ENCODE results near the gene CTNNA2. TPM values are rescaled to one million over a fixed set of nuclear protein-coding genes. Genes with fewer than 3 reads are reported as not detected.

The CTNNA2 gene
- total and polyA plus RNA-seq, 9 of the 15 experiments (the other 6 are each of a cell fraction or from before 2014, with no cell fraction given) = 0.03 to 0.40 (median 0.15) TPM

GRCh38 chr2:79936715-79937114 lies 423.9 kb downstream of the CTNNA2 start (continued):
- TF ChIP-seq, protein P1, sequence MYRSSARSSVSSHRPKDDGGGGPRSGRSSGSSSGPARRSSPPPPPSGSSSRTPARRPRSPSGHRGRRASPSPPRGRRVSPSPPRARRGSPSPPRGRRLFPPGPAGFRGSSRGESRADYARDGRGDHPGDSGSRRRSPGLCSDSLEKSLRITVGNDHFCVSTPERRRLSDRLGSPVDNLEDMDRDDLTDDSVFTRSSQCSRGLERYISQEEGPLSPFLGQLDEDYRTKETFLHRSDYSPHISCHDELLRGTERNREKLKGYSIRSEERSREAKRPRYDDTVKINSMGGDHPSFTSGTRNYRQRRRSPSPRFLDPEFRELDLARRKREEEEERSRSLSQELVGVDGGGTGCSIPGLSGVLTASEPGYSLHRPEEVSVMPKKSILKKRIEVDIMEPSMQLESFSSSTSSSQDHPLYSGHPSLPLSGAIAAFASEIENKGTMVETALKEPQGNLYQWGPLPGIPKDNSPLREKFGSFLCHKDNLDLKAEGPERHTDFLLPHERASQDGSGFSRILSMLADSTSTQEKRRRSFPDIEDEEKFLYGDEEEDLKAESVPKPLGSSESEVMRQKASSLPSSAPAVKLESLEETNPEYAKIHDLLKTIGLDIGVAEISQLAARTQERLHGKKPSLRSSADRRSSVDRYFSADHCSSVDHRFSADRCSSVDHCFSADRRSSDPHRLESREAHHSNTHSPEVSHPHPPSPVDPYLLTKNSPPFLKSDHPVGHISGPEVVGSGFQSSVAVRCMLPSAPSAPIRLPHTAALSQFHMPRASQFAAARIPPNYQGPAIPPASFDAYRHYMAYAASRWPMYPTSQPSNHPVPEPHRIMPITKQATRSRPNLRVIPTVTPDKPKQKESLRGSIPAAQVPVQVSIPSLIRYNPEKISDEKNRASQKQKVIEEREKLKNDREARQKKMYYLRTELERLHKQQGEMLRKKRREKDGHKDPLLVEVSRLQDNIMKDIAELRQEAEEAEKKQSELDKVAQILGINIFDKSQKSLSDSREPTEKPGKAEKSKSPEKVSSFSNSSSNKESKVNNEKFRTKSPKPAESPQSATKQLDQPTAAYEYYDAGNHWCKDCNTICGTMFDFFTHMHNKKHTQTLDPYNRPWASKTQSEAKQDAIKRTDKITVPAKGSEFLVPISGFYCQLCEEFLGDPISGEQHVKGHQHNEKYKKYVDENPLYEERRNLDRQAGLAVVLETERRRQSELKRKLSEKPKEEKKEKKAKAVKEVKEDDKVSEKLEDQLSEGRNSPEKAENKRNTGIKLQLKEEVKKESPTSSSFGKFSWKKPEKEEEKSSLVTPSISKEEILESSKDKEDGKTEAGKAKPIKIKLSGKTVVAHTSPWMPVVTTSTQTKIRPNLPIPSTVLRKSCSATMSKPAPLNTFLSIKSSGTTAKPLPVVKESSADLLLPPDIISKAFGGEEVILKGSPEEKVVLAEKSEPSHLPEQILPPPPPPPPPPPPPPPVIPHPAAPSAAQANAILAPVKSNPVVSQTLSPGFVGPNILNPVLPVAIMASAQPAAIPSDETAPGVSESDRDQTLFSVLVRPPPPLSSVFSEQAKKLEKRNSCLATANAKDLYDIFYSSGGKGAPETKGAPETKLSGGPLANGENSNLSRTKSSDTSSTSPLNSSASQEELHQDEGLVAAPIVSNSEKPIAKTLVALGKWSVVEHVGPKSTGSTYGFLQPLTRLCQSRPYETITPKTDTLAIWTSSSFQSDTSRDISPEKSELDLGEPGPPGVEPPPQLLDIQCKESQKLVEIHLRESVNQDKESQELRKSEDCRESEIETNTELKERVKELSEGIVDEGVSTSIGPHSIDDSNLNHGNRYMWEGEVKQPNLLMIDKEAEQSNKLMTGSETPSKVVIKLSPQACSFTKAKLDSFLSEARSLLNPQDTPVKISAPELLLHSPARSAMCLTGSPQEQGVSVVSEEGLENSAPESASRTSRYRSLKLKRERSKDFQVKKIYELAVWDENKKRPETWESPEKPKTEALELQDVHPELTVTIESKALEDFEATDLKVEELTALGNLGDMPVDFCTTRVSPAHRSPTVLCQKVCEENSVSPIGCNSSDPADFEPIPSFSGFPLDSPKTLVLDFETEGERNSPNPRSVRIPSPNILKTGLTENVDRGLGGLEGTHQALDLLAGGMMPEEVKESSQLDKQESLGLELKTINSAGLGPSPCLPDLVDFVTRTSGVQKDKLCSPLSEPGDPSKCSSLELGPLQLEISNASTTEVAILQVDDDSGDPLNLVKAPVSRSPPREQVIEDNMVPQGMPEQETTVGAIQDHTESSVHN (IDR thresholded peaks at IDR 0.05; ENCODE audit: borderline replicate concordance in 1 of 2, low read depth in 1 of 2) = no peak
- no peak for TF ChIP-seq ETV5 (CRISPR knock-in tag; IDR thresholded peaks at IDR 0.05; ENCODE audit: low read depth)
- no peak for TF ChIP-seq ZNF263 (CRISPR knock-in tag; IDR thresholded peaks at IDR 0.05; ENCODE audit: borderline replicate concordance)
- TF ChIP-seq SRF (CRISPR knock-in tag; IDR thresholded peaks at IDR 0.05) = no peak
- TF ChIP-seq, protein P2, sequence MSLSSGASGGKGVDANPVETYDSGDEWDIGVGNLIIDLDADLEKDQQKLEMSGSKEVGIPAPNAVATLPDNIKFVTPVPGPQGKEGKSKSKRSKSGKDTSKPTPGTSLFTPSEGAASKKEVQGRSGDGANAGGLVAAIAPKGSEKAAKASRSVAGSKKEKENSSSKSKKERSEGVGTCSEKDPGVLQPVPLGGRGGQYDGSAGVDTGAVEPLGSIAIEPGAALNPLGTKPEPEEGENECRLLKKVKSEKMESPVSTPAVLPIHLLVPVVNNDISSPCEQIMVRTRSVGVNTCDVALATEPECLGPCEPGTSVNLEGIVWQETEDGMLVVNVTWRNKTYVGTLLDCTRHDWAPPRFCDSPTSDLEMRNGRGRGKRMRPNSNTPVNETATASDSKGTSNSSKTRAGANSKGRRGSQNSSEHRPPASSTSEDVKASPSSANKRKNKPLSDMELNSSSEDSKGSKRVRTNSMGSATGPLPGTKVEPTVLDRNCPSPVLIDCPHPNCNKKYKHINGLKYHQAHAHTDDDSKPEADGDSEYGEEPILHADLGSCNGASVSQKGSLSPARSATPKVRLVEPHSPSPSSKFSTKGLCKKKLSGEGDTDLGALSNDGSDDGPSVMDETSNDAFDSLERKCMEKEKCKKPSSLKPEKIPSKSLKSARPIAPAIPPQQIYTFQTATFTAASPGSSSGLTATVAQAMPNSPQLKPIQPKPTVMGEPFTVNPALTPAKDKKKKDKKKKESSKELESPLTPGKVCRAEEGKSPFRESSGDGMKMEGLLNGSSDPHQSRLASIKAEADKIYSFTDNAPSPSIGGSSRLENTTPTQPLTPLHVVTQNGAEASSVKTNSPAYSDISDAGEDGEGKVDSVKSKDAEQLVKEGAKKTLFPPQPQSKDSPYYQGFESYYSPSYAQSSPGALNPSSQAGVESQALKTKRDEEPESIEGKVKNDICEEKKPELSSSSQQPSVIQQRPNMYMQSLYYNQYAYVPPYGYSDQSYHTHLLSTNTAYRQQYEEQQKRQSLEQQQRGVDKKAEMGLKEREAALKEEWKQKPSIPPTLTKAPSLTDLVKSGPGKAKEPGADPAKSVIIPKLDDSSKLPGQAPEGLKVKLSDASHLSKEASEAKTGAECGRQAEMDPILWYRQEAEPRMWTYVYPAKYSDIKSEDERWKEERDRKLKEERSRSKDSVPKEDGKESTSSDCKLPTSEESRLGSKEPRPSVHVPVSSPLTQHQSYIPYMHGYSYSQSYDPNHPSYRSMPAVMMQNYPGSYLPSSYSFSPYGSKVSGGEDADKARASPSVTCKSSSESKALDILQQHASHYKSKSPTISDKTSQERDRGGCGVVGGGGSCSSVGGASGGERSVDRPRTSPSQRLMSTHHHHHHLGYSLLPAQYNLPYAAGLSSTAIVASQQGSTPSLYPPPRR (CRISPR knock-in tag; IDR thresholded peaks at IDR 0.05; ENCODE audit: borderline replicate concordance) = no peak
- TF ChIP-seq, protein P3, sequence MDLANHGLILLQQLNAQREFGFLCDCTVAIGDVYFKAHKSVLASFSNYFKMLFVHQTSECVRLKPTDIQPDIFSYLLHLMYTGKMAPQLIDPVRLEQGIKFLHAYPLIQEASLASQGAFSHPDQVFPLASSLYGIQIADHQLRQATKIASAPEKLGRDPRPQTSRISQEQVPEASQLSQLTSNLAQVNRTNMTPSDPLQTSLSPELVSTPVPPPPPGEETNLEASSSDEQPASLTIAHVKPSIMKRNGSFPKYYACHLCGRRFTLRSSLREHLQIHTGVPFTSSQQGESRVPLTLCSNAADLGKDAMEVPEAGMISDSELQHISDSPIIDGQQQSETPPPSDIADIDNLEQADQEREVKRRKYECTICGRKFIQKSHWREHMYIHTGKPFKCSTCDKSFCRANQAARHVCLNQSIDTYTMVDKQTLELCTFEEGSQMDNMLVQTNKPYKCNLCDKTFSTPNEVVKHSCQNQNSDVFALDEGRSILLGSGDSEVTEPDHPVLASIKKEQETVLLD (IDR thresholded peaks at IDR 0.05) = no peak
- no peak for TF ChIP-seq FOXK1 (CRISPR knock-in tag; IDR thresholded peaks at IDR 0.05; ENCODE audit: borderline replicate concordance)
- no peak for TF ChIP-seq CBX3 (IDR thresholded peaks at IDR 0.05; ENCODE audit: borderline replicate concordance in 1 of 2, low read length in 2 of 2)
- no peak for TF ChIP-seq POLR2G (IDR thresholded peaks at IDR 0.05; ENCODE audit: low read depth, low read length)
- no peak for TF ChIP-seq FOXK2 (conservative IDR thresholded peaks at IDR 0.05 in 1 of 2, IDR thresholded peaks at IDR 0.05 in 1 of 2; ENCODE audit: low read depth in 2 of 2)
- TF ChIP-seq DIDO1 (tag; IDR thresholded peaks at IDR 0.05; ENCODE audit: low read depth) = no peak
- TF ChIP-seq RBM34 (IDR thresholded peaks at IDR 0.05; ENCODE audit: borderline replicate concordance, insufficient read depth, low read length) = no peak

Measured in K562 (cell line).